ENCODE data around the gene TRIM13.
"Not testable (repeated sequence)": the region's sequence is repeated elsewhere in the genome, so short reads cannot be mapped to it uniquely, and the experiment has no call there.

Gene TRIM13

GRCh38 chr13:49996951-49997895 lies at the start of gene TRIM13:
TRIM13 (plus strand) TSS chr13:49997042; CDS start chr13:50011941, 14,899 bp downstream.
- DNase-seq = peak; percentile 98

- DNase-seq = not testable (repeated sequence)
Measured at GRCh38 chr13:49948777-49949270, 48.0 kb upstream of the TRIM13 start.

GRCh38 chr13:49951754-49952535 lies 44.9 kb upstream of the TRIM13 start:
- no peak for DNase-seq

GRCh38 chr13:49953560-49953959 lies 43.3 kb upstream of the TRIM13 start:
- DNase-seq = no peak

- no peak for DNase-seq
Measured at GRCh38 chr13:49954674-49955455, 42.0 kb upstream of the TRIM13 start.

- no peak for DNase-seq
Measured at GRCh38 chr13:49956131-49956530, 40.7 kb upstream of the TRIM13 start.

GRCh38 chr13:49958321-49958720 lies 38.5 kb upstream of the TRIM13 start:
- DNase-seq = no peak

- DNase-seq = no peak
Measured at GRCh38 chr13:49967456-49967855, 29.4 kb upstream of the TRIM13 start.

- no peak for DNase-seq
Measured at GRCh38 chr13:49972709-49973108, 24.1 kb upstream of the TRIM13 start.

GRCh38 chr13:49975826-49976225 lies 21.0 kb upstream of the TRIM13 start:
- DNase-seq = no peak

GRCh38 chr13:49976314-49977258 lies 20.3 kb upstream of the TRIM13 start:
- peak; percentile 92 for DNase-seq

- no peak for DNase-seq
Measured at GRCh38 chr13:49977992-49978391, 18.9 kb upstream of the TRIM13 start.

GRCh38 chr13:49980266-49980665 lies 16.6 kb upstream of the TRIM13 start:
- peak; percentile 63 for DNase-seq

- DNase-seq = no peak
Measured at GRCh38 chr13:49985129-49985528, 11.7 kb upstream of the TRIM13 start.

GRCh38 chr13:49986471-49986870 lies 10.4 kb upstream of the TRIM13 start:
- no peak for DNase-seq

- not testable (repeated sequence) for DNase-seq
Measured at GRCh38 chr13:49990612-49991011, 6.2 kb upstream of the TRIM13 start.

GRCh38 chr13:49993111-49993510 lies 3.7 kb upstream of the TRIM13 start:
- no peak for DNase-seq

GRCh38 chr13:49993666-49994065 lies 3.2 kb upstream of the TRIM13 start:
- DNase-seq = no peak

GRCh38 chr13:49995625-49996101 lies 1.2 kb upstream of the TRIM13 start:
- peak; percentile 54 for DNase-seq

GRCh38 chr13:49996161-49996915 lies 504 bp upstream of the TRIM13 start:
- peak; percentile 98 for DNase-seq

GRCh38 chr13:49997955-49998354 lies 1.1 kb downstream of the TRIM13 start:
- DNase-seq = no peak

All from NCI-H82 (cell line).